Glutamatergic neuron (in vitro differentiated cells): Measurements from ENCODE around the gene C12orf57. TPM values are rescaled to one million over a fixed set of nuclear protein-coding genes. Genes with fewer than 3 reads are reported as not detected.
A peak's percentile ranks its signal among the peaks of the same experiment; 100 is the strongest.

Source experiments
- DNase-seq: peaks from one replicate; pipeline ENCODE4 v3.0.0; 2022
- H3K27ac Mint-ChIP-seq: one replicate; pipeline ENCODE4 v1.8.0; 2020; ENCODE audit warnings: mild to moderate bottlenecking, mixed read lengths, inconsistent platforms; ENCODE audit not compliant: unreplicated experiment
- H3K27me3 Mint-ChIP-seq: one replicate; pipeline ENCODE4 v1.8.0; 2020; ENCODE audit warnings: mild to moderate bottlenecking, moderate library complexity, mixed read lengths, inconsistent platforms; ENCODE audit not compliant: unreplicated experiment
- H3K36me3 Mint-ChIP-seq: one replicate; pipeline ENCODE4 v1.8.0; 2020; ENCODE audit warnings: mild to moderate bottlenecking, mixed read lengths, inconsistent platforms; ENCODE audit not compliant: unreplicated experiment
- H3K4me1 Mint-ChIP-seq: one replicate; pipeline ENCODE4 v1.8.0; 2020; ENCODE audit warnings: mild to moderate bottlenecking, low read depth, mixed read lengths, inconsistent platforms; ENCODE audit not compliant: unreplicated experiment
- H3K4me3 Mint-ChIP-seq: one replicate; pipeline ENCODE4 v1.8.0; 2020; ENCODE audit warnings: mild to moderate bottlenecking, mixed read lengths, inconsistent platforms; ENCODE audit not compliant: unreplicated experiment
- H3K9me3 Mint-ChIP-seq: one replicate; pipeline ENCODE4 v1.8.0; 2020; ENCODE audit warnings: mild to moderate bottlenecking, moderate library complexity, mixed read lengths, inconsistent platforms; ENCODE audit not compliant: unreplicated experiment
- long read RNA-seq: library from polyadenylated mRNA; unstranded; transcript quantifications from one replicate; pipeline ENCODE4 v2.0.0, GENCODE V29; 2020; ENCODE audit not compliant: unreplicated experiment
- total RNA-seq: library from RNA; stranded (reverse); fragmentation: NEBNext Ultra II Directional; extraction: Animal tissue kit (Norgen Biotek cat#: 25700); gene quantifications from one replicate; pipeline ENCODE4 v1.2.1, GENCODE V29; 2021; ENCODE audit not compliant: unreplicated experiment
- TF ChIP-seq, protein P1 (sequence below): fragments of 200-600 bp; sonication (generic); IDR thresholded peaks from one replicate; pipeline ENCODE4 v1.5.0; 2021; ENCODE audit not compliant: partially characterized antibody, unreplicated experiment

Gene C12orf57, protein sequence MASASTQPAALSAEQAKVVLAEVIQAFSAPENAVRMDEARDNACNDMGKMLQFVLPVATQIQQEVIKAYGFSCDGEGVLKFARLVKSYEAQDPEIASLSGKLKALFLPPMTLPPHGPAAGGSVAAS
- total RNA-seq, result 184 TPM
- long read RNA-seq, transcript C12orf57-202 (3 exons, 662 nt), result minor isoform, 17 of 161 reads
- long read RNA-seq, transcript C12orf57-201 (3 exons, 560 nt), result major isoform, 133 of 161 reads
- long read RNA-seq, partial matches to known transcripts, result 8 of 161 reads
- long read RNA-seq, other reads (novel, unspliced or antisense), result 2 of 161 reads

DNA sequence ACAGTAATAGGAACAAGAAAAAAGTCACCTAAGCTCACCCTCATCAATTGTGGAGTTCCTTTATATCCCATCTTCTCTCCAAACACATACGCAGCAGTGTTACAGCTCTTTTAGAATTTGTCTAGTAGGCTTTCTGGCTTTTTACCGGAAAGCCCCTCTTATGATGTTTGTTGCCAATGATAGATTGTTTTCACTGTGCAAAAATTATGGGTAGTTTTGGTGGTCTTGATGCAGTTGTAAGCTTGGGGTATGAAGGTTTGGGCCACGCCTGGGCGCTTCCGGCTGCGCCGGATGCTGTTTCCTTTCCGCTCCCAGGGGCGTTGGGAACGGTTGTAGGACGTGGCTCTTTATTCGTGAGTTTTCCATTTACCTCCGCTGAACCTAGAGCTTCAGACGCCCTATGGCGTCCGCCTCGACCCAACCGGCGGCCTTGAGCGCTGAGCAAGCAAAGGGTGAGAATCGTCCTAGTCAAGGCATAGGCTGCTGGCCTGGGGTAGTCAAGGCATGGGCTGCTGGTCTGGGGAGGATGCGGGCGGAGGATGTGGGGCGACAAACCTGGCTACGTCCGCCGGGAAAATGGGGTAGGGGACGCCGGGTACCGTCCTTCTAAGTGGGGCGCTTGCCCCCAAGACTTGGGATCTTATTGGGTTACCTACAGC is at the start of gene C12orf57, which contains the start of gene RNU7-1:
TSS of gene C12orf57 (plus strand) at position 301 of the 659 bp plus-strand sequence. CDS start at position 401, 100 bp downstream.
TSS of gene RNU7-1 (plus strand) at position 95 of the 659 bp plus-strand sequence.
- peaks cover 35% of the 10 kb centered on the region for H3K27me3 Mint-ChIP-seq
- peaks cover 8% of the 10 kb centered on the region for H3K36me3 Mint-ChIP-seq
- peaks cover 20% of the 10 kb centered on the region for H3K4me1 Mint-ChIP-seq
- DNase-seq, result peak; percentile 79
- peak within 1 kb of the TSS; percentile 97 for H3K4me3 Mint-ChIP-seq
- H3K27ac Mint-ChIP-seq, result peak within 1 kb of the TSS; percentile 99
- TF ChIP-seq, protein P1, sequence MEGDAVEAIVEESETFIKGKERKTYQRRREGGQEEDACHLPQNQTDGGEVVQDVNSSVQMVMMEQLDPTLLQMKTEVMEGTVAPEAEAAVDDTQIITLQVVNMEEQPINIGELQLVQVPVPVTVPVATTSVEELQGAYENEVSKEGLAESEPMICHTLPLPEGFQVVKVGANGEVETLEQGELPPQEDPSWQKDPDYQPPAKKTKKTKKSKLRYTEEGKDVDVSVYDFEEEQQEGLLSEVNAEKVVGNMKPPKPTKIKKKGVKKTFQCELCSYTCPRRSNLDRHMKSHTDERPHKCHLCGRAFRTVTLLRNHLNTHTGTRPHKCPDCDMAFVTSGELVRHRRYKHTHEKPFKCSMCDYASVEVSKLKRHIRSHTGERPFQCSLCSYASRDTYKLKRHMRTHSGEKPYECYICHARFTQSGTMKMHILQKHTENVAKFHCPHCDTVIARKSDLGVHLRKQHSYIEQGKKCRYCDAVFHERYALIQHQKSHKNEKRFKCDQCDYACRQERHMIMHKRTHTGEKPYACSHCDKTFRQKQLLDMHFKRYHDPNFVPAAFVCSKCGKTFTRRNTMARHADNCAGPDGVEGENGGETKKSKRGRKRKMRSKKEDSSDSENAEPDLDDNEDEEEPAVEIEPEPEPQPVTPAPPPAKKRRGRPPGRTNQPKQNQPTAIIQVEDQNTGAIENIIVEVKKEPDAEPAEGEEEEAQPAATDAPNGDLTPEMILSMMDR, result no peak
- peaks cover 22% of the 10 kb centered on the region for H3K9me3 Mint-ChIP-seq

DNA sequence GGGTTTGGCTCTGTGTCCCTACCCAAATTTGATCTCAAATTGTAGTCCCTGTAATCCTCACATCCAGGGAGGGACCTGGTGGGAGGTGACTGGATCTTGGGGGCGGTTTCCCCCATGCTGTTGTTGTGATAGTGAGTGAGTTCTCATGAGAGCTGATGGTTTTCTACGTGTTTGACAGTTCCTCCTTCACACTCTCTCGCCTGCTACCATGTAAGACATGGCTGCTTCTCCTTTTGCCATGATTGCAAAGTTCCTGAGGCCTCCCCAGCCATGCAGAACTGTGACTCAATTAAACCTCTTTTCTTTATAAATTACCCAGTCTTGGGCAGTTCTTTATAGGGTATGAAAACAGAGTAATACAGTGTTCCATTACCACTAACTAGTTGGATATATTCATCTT is 49.5 kb upstream of the C12orf57 start:
- no peaks in the 10 kb centered on the region for H3K4me1 Mint-ChIP-seq
- TF ChIP-seq, protein P1, result no peak
- H3K27me3 Mint-ChIP-seq, result peaks cover 9% of the 10 kb centered on the region
- DNase-seq, result no peak
- H3K36me3 Mint-ChIP-seq, result no peaks in the 10 kb centered on the region
- peaks cover 6% of the 10 kb centered on the region for H3K9me3 Mint-ChIP-seq
- H3K4me3 Mint-ChIP-seq, result no peak overlapping the region
- H3K27ac Mint-ChIP-seq, result no peak overlapping the region

DNA sequence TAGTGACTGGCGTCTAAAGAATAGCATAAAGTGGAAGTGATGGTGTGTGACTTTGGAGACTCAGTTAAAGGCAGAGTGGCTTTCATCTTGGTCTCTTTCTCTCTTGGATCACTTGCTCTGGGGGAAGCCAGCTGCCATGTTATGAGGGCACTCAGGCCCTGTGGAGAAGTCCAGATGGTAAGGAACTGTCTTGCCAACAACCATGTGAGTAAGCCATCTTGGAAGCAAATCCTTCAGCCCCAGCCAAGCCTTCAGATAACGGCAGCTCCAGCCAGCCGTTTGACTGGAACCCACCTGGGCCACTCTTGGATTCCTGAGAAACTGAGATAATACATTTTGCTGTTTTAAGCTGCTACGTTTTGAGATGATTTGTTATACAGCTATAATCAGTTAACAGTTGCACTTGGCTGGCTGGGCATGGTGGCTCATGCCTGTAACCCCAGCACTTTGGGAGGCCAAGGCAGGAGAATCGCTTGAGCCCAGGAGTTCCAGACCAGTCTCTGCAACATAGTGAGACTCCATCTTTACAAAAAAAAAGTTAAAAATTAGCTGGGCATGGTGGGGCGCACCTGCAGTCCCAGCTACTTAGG is 46.9 kb upstream of the C12orf57 start:
- Mint-ChIP-seq H3K36me3 (no peaks in the 10 kb centered on the region), H3K4me1 (no peaks in the 10 kb centered on the region), H3K27ac (no peak overlapping the region), H3K9me3 (peaks cover 1% of the 10 kb centered on the region), H3K4me3 (no peak overlapping the region), H3K27me3 (peaks cover 2% of the 10 kb centered on the region)
- TF ChIP-seq, protein P1, result no peak
- no peak for DNase-seq

DNA sequence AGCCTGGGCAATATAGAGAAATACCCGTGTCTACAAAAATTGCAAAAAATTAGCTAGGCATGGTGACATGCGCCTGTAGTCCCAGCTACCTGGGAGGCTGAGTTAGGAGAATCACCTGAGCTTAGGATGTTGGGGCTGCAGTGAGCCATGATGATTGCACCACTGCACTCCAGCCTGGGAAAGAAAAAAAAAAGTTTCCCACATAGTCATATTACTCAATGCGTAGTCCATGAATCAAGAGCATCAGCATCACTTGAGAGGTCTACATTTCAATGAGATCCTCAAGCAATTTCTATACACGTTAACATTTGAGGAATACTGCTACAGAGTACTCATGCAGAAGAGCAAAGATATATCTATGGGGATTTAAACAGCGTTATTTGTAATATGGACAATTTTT is 44.4 kb upstream of the C12orf57 start:
- no peak for DNase-seq
- Mint-ChIP-seq H3K4me3 (no peak overlapping the region), H3K27me3 (peaks cover 3% of the 10 kb centered on the region), H3K36me3 (no peaks in the 10 kb centered on the region), H3K9me3 (peaks cover 6% of the 10 kb centered on the region), H3K4me1 (no peaks in the 10 kb centered on the region), H3K27ac (no peak overlapping the region)
- TF ChIP-seq, protein P1, result no peak
